Neural cell (in vitro differentiated cells): Measurements from ENCODE around the gene CDH20. TPM values are rescaled to one million over a fixed set of nuclear protein-coding genes. Genes with fewer than 3 reads are reported as not detected.
A peak's percentile ranks its signal among the peaks of the same experiment; 100 is the strongest.
"Not testable (repeated sequence)": the region's sequence is repeated elsewhere in the genome, so short reads cannot be mapped to it uniquely, and the experiment has no call there.

Source experiments
- H2AFZ ChIP-seq: fragments of 200-600, 300-800 bp; sonication (generic), shearing (Covaris generic); 2 replicates; pipeline ENCODE4 v1.6.0; 2014; ENCODE audit warnings: low read depth, mild to moderate bottlenecking, antibody characterized with exemption, low read length, moderate library complexity
- H3F3A ChIP-seq: fragments of 200-600 bp; shearing (Covaris generic); 2 replicates; pipeline ENCODE4 v1.6.1; 2016; ENCODE audit warnings: mild to moderate bottlenecking, moderate library complexity, mixed read lengths, antibody characterized with exemption, low read length; ENCODE audit not compliant: insufficient read depth, poor library complexity, severe bottlenecking
- H3K27ac ChIP-seq: fragments of 200-600, 300-800 bp; sonication (generic), shearing (Covaris generic); 2 replicates; pipeline ENCODE4 v1.5.1; 2014; ENCODE audit warnings: mild to moderate bottlenecking, low read length, moderate library complexity
- H3K27me3 ChIP-seq: fragments of 300-800, 200-600 bp; sonication (generic), shearing (Covaris generic); 2 replicates; pipeline ENCODE4 v1.6.0; 2014; ENCODE audit warnings: mild to moderate bottlenecking, low read depth, low read length, moderate library complexity; ENCODE audit not compliant: insufficient read depth
- H3K36me3 ChIP-seq: fragments of 300-800, 200-600 bp; sonication (generic), shearing (Covaris generic); 2 replicates; pipeline ENCODE4 v1.5.1; 2014; ENCODE audit warnings: mild to moderate bottlenecking, antibody characterized with exemption, low read length, moderate library complexity; ENCODE audit not compliant: insufficient read depth
- H3K4me2 ChIP-seq: fragments of 300-800, 200-600 bp; sonication (generic), shearing (Covaris generic); 2 replicates; pipeline ENCODE4 v1.6.0; 2014; ENCODE audit warnings: mild to moderate bottlenecking, low read length
- H3K4me3 ChIP-seq: fragments of 300-800, 200-600 bp; sonication (generic), shearing (Covaris generic); 2 replicates; pipeline ENCODE4 v1.5.1; 2014; ENCODE audit warnings: mild to moderate bottlenecking, low read length, moderate library complexity
- H3K79me2 ChIP-seq: fragments of 200-600 bp; shearing (Covaris generic); replicated peaks from 2 replicates; pipeline ENCODE4 v1.6.0; 2014; ENCODE audit warnings: mild to moderate bottlenecking, low read length, moderate library complexity; ENCODE audit not compliant: insufficient read depth
- H3K9ac ChIP-seq: fragments of 300-800, 200-600 bp; sonication (generic), shearing (Covaris generic); 2 replicates; pipeline ENCODE4 v1.6.1; 2016; ENCODE audit warnings: mild to moderate bottlenecking, low read length, mixed read lengths
- H3K9me2 ChIP-seq: fragments of 200-600 bp; shearing (Covaris generic); 2 replicates; pipeline ENCODE4 v1.6.1; 2016; ENCODE audit warnings: mild to moderate bottlenecking, low read length, mixed read lengths; ENCODE audit not compliant: insufficient read depth
- H3K9me3 ChIP-seq: fragments of 200-600, 300-800 bp; sonication (generic), shearing (Covaris generic); 2 replicates; pipeline ENCODE4 v1.6.1; 2016; ENCODE audit warnings: mild to moderate bottlenecking, mixed run types, low read length, moderate library complexity, mixed read lengths
- H4K20me1 ChIP-seq: fragments of 200-600 bp; shearing (Covaris generic); 2 replicates; pipeline ENCODE4 v1.6.1; 2016; ENCODE audit warnings: mild to moderate bottlenecking, mixed run types; ENCODE audit not compliant: insufficient read depth
- CTCF ChIP-seq: fragments of 450-650 bp; IDR thresholded peaks from 2 replicates; pipeline ENCODE4 v1.5.1; 2014; ENCODE audit warnings: antibody characterized with exemption, mild to moderate bottlenecking, moderate library complexity; ENCODE audit not compliant: poor library complexity, severe bottlenecking
- EP300 ChIP-seq: fragments of 450-650 bp; conservative IDR thresholded peaks from 2 replicates; pipeline ENCODE4 v1.6.1; 2014; ENCODE audit warnings: antibody characterized with exemption, mild to moderate bottlenecking, moderate library complexity; ENCODE audit not compliant: poor library complexity, severe bottlenecking
- EZH2 ChIP-seq: fragments of 200-600, 300-800 bp; shearing (Covaris generic), sonication (generic); IDR thresholded peaks from 2 replicates; pipeline ENCODE4 v1.6.1; 2014; ENCODE audit warnings: antibody characterized with exemption, low read length, borderline replicate concordance, mild to moderate bottlenecking; ENCODE audit not compliant: insufficient read depth, poor library complexity, severe bottlenecking
- MXI1 ChIP-seq: fragments of 450-650 bp; conservative IDR thresholded peaks from 2 replicates; pipeline ENCODE4 v1.6.1; 2014; ENCODE audit warnings: antibody characterized with exemption, mild to moderate bottlenecking; ENCODE audit not compliant: poor library complexity, severe bottlenecking
- POLR2AphosphoS5 ChIP-seq: IDR thresholded peaks from 2 replicates; pipeline ENCODE4 v1.6.1; 2012
- RAD21 ChIP-seq: fragments of 450-650 bp; conservative IDR thresholded peaks from 2 replicates; pipeline ENCODE4 v1.6.1; 2014; ENCODE audit warnings: antibody characterized with exemption, mild to moderate bottlenecking, moderate library complexity
- REST ChIP-seq: IDR thresholded peaks from 2 replicates; pipeline ENCODE4 v1.6.1; 2012; ENCODE audit warnings: borderline replicate concordance
- SMC3 ChIP-seq: fragments of 450-650 bp; conservative IDR thresholded peaks from 2 replicates; pipeline ENCODE4 v1.6.1; 2014; ENCODE audit warnings: antibody characterized with exemption, mild to moderate bottlenecking, moderate library complexity; ENCODE audit not compliant: poor library complexity
- TAF1 ChIP-seq: IDR thresholded peaks from 2 replicates; pipeline ENCODE4 v1.6.1; 2012; ENCODE audit warnings: low read depth
- polyA plus RNA-seq: library from polyadenylated mRNA; depleted of rRNA; stranded (reverse); fragments of >200 nt; gene quantifications from 2 replicates; pipeline ENCODE4 v1.2.3, GENCODE V29; 2014

CDH20 gene
- polyA plus RNA-seq, 1 donor from 2014 or later, result 1.7 TPM

GRCh38 chr18:61369671-61370070 is 36.4 kb downstream of the CDH20 start:
- H3F3A ChIP-seq, H3K9me2 ChIP-seq, H3K79me2 ChIP-seq, H3K4me2 ChIP-seq, H3K9ac ChIP-seq, H3K4me3 ChIP-seq, H3K27me3 ChIP-seq, H2AFZ ChIP-seq, H3K36me3 ChIP-seq, H3K27ac ChIP-seq, H4K20me1 ChIP-seq, H3K9me3 ChIP-seq: not testable (repeated sequence)

- H3K79me2 ChIP-seq, result no peaks in the 10 kb centered on the region
- no peaks in the 10 kb centered on the region for H3F3A ChIP-seq
- TF ChIP-seq EZH2 (no peak), EP300 (no peak), MXI1 (no peak), CTCF (no peak), REST (no peak), SMC3 (no peak), TAF1 (no peak), RAD21 (no peak), POLR2AphosphoS5 (no peak)
- no peaks in the 10 kb centered on the region for H3K36me3 ChIP-seq
- no peak overlapping the region for H3K4me3 ChIP-seq
- no peak overlapping the region for H3K4me2 ChIP-seq
- no peak overlapping the region for H3K27ac ChIP-seq
- no peaks in the 10 kb centered on the region for H3K27me3 ChIP-seq
- no peak overlapping the region for H2AFZ ChIP-seq
- H4K20me1 ChIP-seq, result no peaks in the 10 kb centered on the region
- H3K9me2 ChIP-seq, result no peaks in the 10 kb centered on the region
- H3K9ac ChIP-seq, result no peak overlapping the region
- H3K9me3 ChIP-seq, result no peaks in the 10 kb centered on the region
Observed at GRCh38 chr18:61371111-61371510, 37.9 kb downstream of the CDH20 start.

GRCh38 chr18:61379827-61380226 is 46.6 kb downstream of the CDH20 start:
- Histone ChIP-seq H4K20me1 (no peaks in the 10 kb centered on the region), H3F3A (no peaks in the 10 kb centered on the region), H3K27me3 (no peaks in the 10 kb centered on the region), H3K4me3 (no peak overlapping the region), H3K4me2 (no peak overlapping the region), H3K9me3 (no peaks in the 10 kb centered on the region), H3K9ac (no peak overlapping the region), H3K36me3 (no peaks in the 10 kb centered on the region), H3K9me2 (no peaks in the 10 kb centered on the region), H3K79me2 (no peaks in the 10 kb centered on the region), H3K27ac (no peak overlapping the region), H2AFZ (no peak overlapping the region)
- TF ChIP-seq EP300, result peak; percentile 82
- TF ChIP-seq POLR2AphosphoS5, result peak; percentile 68
- TF ChIP-seq CTCF, result peak; percentile 24
- TF ChIP-seq RAD21, result no peak
